Stimulated activated CD8-positive, alpha-beta memory T cell treated with anti-CD3 and anti-CD28 coated beads, Interleukin-15, amount 100 ng/mL, for 4 hours (primary cell): ENCODE results near the gene TRIL.

Experiments used
- DNase-seq, 2 donors: peaks; one replicate each; pipeline ENCODE4 v3.0.0-alpha.2; 2020; ENCODE audit warnings: low read depth in 2 of 2

Gene TRIL

DNA sequence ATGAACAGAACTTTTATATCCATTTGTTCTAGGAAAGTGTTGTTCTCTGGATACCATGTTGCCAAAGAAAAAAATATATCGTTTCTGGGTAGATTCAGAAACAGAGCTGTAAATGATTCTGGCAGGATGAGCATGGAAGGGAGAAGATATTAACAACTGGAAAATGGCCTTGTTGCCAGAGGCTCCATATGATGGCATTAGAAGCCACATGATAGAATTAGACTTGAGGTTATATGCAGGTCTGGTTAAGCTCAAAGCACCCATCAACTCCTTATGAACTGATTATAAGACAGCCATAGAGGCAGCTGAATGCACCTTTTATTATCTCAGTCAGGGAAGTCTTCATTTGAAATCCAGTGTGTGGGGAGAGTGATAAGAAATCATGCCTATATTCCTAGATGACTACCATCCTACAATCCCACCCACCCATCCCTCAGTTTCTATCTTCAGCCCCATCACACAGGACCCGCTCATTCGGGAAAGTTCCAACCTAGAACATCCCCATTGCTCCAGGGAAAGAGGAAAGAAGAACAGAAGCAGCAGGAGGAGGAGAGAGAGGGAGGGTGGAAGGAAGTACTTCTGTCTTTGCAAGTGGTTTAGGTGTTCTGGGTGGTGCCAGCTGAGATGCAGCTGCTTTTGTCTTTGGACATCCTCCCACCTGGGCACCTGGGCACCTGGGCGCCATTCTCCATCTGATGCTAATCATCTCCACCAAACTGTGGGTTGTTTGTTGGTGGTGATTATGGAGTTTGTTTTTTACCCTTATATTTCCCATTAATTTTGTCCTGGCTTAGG is 25.5 kb upstream of the TRIL start:
- DNase-seq = no peak

DNA sequence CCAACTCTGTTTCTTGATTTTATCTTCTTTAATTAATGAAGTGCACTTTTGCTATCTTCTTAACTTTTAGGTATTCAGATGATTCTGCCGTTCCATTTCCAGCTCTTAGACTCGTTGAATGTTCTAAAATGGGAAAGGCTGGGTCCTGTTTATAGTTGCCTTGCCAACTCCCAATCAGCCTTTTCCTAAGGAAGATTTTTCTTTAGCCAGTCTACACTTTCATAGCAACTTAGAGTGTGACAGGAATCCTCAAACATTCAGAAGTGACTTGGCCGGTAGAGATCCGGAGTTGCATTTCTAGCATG is 23.0 kb upstream of the TRIL start:
- no peak for DNase-seq

DNA sequence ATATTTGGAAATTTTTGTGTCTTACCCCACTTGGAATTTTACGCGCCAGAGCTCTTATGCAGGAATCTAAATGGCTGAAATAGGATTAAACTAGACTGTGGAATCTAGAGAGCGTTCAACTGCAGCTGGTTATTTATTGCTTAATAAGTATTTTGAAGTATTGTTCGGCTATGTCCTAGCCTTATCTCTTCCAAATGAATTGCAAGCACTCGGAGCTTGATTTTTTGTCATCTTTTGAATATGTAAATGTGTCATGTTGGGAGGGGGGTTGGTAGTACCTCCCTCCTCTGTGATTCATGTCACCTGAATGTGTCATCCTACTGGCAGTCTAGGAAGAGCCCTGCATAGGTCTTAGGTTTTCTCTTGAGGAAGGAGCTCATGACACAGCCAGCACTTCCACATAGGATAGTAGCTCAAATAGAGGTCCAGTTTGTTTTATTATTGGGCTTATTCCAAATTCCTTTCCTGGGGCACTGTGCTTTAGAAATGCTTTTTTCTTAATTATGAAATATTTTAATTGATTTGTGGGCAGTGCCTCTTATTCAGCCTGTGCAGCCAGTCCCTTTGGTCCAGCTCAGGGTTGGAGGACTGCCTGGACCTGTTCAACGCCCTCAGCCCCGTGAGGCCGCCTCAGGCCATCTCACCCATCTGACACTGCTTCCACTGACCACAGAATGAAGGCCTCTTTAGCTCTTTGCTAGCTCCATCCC is 22.5 kb upstream of the TRIL start:
- no peak for DNase-seq

DNA sequence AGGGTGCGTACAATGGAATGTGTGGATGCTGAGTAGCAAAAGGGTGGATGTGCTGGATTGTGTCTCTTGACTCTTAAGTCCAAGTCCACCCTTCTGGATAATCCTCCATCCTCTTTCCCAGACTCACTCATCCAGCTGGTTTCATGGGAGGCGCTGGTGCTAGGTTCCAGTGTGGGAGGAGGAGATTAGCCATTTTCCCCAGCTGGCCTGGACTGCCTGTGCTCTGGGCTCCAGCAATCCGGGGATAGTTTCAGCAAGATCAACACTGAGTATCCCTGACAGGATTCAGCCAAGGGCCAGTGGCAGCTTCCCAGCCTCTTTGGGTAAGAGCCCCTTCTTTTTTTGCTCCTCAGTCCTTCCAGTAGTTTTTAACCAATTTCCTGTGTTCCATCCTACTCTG is 21.6 kb upstream of the TRIL start:
- DNase-seq = no peak

DNA sequence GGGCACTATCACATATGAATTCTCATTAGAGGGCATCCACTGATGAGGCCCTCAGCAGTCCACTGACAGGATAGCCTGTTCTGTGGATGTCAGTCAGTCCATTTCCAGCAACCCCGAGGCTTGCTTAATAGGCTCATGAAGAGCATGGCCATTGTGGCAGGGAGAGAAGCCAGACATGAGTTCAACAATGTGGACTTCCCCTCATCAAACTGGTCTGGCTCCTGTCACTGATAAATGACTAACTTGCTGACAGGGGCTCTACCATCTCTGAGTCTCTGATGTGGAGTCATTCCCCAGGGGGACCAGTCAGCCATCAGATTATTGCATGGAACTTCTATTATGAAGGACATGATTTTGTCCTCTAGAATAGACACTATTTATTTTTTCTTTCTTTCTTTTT is 19.8 kb upstream of the TRIL start:
- DNase-seq = no peak

DNA sequence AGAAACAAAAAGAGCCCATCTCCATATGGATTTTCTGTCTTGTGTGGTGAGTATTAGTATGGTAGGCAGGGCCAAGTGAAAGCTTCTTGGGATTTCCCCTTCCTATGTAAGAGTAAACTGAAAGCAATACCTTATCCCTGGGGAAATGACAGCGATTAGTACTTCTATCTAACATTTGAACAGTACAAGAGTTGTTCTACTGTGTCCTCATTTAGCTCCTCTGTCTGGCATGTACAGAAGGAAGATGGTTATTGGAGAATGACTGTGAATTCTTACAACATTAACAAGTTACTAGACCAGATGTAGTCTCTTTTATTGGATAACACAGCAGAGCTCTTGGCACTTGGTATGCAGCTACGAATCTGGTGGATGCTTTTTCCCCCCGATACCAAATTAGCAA is 17.9 kb upstream of the TRIL start:
- DNase-seq = no peak

DNA sequence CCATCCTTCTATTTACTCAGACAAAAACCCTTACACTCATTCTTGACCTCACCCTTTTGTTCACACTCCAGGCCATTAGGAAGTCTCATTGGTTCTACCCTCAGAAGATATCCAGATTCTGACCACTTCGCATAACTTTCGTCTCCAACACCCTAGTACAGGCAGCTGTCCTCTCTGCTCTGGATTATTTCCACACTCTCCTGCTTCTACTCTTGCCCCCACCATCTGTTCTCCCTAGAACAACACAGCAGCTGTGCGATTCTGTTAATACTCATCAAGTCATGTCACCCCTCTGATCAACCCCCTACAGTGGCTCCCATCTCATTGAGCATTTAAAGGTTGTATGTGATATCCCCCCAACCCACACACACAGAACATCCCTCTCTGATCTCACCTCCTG is 15.5 kb upstream of the TRIL start:
- DNase-seq = no peak

DNA sequence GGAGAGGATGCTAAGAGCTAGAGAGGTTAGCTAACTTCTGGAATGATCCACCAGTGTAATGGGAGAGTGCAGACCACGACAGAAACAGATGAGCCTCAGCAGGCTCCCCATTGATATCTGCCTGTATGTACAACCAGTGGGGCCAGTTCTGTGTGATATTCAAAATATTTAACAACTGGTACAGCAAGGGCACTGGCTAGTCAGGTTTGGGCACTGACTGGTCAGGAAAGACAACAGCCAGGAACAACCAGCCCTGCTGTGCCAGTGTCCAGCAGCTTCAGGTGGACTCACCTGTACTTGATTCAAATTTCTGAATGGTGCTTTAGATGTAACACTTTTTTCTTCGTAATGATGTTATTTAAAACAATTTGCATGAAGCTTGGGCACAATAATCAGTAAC is 5.9 kb upstream of the TRIL start:
- DNase-seq = no peak

DNA sequence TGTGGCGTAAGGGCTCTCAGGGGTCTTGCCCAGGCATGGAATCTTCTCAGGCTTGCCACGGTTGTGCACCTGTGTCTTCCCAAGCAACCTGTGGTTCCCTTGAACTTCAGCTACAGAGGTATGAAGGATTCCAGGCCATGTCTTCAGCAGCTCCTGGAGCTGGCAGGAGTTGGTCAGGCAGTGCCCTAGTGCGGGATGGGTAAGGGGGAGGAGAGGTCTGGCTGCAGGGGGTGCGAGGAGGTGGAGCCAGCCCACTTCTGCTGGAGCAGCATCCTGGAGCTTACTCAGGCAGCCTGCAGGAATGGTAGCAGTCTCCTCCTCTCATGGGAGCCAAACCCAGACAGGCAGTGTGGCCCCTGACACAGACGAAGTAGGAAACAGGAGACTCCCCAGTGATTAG is 3.8 kb upstream of the TRIL start:
- DNase-seq = no peak

DNA sequence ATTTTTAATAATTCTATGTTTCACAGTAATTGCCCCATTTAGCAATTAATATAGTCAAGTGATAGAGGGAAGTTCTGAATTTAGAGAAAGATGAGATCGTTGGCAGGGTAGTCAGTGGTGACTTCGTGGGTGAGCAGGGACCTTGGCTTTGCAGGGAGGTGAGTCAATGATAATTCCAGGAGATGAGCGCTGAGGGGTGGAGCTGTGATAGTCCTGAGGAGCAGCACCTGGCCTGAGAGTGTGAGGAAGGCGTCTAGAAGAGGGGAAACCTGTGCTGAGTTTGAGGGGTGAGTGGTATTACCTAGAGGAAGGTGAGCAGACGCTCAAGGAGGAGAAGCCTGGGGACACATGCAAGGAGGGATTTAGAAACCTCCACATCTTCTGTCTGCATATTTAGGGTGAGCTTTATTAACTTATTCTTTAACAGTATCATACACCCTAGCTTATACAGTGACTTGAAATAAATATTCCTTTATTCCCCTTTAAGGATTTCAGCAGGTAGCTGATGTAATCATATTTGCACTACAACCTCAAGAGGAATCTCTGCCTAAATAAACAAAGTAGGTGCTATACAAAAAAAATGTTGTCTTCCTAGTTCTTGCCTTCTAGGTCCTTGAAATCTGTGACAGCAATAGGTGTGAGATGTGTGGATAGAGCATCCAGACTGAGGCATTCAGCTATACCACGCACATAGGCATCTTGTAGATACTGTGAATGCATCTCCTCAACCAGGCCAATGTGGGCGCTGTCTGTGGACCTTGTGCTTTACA is 2.1 kb upstream of the TRIL start:
- no peak for DNase-seq

DNA sequence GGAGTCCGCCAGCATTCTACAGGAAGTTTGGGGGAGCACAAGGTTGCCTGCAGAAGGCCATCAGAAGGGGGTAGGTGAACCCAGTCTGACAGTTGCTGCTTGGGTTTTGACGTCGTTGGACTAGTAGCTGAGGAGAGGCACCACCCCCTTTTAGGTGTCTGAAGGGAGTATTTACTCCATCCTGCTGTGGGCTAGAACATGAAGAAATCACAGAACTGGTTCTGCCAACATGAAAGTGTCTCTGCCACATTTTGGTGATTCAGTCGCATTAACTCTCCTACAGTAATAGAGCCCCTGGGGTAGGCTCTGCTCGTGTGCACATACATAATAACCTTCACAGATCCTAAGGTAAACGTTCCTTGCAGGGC is 834 bp upstream of the TRIL start:
- DNase-seq = no peak

DNA sequence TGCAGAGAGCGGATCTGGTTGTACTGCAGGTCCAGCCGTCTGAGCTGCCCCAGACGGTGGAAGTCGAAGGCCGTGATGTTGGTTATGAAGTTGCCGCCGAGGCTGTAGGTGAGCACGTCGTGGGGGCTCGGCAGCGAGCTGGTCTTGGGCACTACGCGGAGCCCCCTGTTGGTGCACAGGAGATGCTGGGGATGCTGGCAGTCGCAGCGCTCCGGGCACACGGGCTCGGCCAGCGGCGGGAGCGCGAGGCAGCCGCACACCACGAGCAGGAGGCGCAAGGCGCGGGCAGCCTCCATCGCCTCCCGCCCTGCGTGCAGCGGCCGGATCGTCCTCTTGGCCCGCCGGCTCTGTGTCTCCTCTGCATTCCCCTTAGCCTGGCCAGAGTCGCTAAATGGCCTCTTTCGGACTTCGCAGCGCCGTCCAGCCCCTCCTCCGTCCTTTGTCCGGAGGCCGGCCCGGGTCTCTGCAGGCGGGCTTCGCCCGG is 337 bp downstream of the TRIL start:
- no peak for DNase-seq

DNA sequence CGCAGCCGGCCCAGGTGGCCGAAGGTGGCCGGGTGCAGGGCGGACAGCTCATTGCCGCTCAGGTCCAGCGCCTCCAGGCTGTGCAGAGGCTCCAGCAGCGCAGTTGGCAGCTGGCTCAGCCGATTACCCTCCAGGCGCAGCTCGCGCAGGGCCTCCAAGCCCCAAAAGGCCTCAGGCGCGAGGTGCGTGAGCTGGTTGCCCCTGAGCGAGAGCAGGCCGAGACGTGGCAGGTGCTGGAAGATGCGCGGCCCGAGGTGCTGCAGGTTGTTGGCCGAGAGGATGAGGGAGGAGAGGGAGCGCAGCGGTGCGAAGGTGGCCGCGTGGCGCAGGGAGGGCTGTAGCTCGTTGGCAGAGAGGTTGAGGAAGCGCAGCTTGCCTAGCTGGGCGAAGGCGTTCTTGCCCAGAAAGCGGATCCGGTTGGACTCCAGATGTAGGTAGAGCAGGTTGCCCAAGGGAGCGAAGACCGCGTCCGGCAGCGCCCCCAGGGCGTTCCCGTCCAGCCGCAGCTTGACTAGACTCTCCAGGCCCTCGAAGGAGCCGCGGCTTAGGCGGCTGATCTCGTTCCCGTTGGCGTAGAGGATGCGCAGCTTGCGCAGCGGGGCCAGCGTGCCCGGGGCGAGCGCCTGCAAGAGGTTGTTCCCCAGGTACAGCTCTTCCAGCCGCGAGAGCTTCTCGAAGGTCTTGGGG is 923 bp downstream of the TRIL start:
- no peak for DNase-seq

DNA sequence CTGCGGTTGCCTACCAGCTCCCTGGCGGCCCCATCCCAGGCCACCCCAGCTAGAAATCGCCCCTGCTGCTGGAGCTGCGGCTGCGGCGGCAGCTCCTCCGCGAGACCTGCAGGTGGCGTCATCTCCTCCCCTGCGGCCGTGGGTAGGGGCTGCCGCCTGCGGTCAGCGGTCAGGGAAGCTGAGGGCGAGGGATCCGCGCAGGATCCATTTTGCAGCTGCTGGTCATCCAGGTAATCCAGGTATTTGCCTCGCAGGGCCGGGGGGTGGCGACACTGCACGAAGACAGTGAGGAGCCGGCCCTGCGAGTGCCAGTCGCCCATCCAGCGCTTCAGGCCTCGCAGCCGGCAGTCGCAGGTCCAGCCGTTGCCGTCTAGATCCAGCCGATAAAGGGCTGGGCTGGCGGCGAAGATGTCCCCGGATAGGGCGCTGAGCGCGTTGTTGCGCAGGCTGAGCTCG is 1.5 kb downstream of the TRIL start:
- DNase-seq = no peak

DNA sequence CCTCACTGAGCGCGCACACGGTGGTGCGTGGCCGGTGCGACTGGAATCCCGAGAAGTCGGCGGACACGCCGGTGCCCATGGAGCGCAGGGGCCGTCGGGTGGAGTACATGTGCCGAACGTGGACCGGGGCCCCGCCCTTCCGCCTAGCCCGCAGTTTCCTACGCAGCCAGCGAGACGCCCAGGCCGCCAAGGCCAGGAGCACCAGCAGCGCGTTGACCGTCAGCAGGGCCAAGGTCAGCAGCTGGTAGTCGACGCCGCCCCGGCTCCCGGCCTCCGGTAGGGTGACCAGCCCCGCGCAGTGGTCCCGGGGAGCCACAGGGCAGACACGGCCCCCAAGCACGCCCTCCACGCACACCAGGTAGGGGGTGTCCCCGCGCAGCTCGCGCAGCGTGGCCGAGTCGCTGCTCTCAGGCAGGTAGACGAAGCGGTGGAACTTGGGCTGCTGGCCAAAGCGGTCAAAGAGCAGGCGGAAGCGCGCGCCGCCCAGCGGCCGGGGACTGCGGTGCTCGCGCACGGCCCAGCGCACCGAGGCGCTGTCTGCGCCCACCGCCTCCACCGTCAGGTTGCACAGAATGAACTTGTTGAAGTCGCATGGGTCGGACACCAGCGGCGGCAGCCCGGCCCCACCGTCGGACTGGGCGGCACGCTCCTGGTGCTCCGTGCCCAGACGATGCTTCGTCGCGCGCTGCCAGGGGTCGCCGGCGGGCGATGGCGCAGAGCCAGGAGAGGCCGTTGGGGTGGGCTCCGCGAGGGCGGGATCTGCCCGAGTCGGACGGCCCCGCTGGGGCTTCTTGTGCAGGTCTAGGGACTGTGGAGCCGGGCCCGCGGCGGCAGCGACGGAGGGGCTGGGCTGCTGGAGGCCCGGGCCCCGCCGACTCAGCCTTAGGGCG is 2.2 kb downstream of the TRIL start:
- no peak for DNase-seq

DNA sequence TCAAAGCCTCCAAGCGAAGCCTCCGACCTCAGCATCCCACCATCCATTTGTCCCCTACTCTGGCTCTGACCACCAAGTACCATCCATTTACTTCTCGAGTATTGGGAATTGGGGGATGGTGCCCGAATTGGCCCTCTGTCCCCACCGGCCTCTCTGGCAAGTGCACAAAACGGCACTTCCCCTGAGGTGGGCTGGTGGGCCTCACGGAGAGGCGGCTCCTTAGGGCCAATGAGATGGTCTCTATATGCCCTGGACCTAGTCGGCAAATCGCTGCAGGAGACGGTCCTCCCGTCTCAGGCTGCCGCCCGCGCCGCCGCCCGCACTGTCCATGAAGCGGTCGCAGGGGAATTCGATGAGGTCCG is 2.8 kb downstream of the TRIL start:
- no peak for DNase-seq

DNA sequence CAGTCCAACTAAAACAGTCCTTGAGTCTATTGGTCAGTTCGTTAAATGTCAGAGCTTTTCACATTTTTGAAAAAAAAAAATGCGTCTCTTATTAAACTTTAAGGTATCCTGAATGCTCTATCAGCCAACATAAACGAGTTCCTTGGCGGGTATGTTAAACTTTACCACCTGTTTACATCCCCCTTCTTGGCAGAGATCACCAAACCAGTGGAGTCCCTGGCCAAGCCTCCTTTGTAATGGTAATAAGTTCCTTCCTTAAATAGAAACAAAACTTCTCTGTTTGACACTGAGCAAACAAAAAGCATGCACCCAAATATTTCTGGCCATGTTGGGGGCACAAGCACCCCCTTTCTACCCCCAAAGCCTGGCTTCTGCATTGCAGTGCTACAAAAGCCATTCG is 3.2 kb downstream of the TRIL start:
- no peak for DNase-seq

DNA sequence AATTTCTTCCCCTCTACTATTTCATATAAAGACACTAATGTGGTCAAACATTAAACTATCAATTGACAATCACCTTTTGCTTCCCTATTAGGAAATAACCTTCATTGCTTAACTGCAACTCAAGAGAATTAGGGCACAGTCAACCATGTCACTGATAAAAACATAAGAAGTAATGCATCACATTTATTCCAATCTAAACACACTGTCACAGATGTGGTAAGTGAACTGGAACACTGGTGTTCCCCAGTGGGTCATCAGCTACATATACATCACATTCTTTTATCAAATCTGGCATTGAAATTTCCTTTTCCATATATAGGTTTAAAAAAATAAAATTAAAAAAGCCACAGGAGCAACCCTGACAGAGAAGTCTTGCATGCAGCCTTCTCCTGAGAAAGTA is 3.7 kb downstream of the TRIL start:
- no peak for DNase-seq

DNA sequence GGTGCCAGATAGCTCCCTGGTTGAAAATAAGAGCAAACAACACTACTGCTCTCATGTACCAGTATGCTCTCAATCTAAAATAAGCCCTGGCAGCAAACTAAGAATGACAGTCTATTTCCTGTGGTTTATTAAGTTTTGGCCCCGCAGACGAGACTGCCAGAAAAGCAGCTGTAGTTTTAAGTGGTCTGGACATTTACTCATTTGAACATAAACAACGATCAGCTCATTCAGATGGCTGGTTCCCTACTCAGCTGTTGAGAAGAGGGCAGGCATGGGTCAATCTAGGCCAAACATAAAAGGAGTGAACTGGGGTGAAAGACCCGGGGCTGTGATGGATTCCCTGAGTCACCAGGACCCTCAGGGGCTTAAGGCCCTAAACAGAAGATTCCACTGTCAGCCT is 4.5 kb downstream of the TRIL start:
- DNase-seq = no peak

DNA sequence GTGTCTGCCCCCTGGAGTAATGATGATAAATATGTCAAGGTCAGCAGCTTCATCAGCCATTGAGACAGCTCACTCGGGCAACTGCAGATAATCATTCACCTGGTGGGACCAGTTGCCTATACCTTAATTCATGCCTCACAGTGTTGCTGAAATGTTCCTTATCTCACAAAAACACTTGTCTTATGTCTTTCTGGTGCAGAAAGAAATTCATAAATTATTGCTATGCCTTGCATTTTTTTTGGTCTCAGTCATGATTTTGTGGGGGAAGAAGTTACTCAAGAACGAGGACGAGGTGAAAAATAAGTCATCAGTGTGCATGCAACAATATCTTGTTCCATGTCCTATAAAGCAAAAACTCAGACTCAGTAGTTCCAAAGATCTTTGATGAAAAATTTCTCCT is 16.0 kb downstream of the TRIL start:
- DNase-seq = no peak

DNA sequence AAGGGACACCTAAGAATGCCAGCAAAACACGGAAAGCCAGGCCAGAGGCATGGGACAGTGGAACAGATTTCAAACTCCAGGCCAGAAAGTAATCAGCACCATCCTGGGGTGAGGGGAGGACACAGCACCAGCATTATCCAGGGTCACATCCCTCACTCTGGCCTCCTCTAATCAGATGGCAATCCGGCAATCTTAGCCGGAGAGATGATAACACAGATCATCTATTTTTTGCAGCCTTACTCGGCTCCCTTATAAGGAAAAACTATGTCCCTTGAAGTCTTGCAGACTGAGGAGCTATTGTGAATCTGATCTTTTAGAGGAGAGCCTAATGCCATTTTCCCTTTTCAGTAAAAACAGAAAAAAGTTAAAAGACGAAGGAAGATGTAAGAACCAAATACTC is 16.5 kb downstream of the TRIL start:
- no peak for DNase-seq
